ENCODE data around the gene DENND1A.

DENND1A gene

GRCh38 chr9:123724211-123724796, 205.6 kb downstream of the DENND1A start:
- Histone ChIP-seq H3K27me3 (ENCODE audit: insufficient read depth, low read length) (no peaks in the 10 kb centered on the region), H3K9ac (ENCODE audit: low read depth, low read length) (no peak overlapping the region), H3K27ac (ENCODE audit: low read depth, low read length) (no peak overlapping the region), H3K9me3 (ENCODE audit: insufficient read depth, low read depth, low read length) (peaks cover 26% of the 10 kb centered on the region), H3K36me3 (ENCODE audit: insufficient read depth, low read length) (no peaks in the 10 kb centered on the region), H3K4me3 (ENCODE audit: low read length) (no peak overlapping the region), H3K4me1 (ENCODE audit: insufficient read depth, low read length) (0 out of 2 replicates have a peak, but pooled peaks cover 4% of the 10 kb centered on the region)
- WGBS: 86% methylated on average over 2 of the region's 2 CpGs

GRCh38 chr9:123723135-123723875, 206.6 kb downstream of the DENND1A start:
- Histone ChIP-seq H3K4me3 (ENCODE audit: low read length) (no peak overlapping the region), H3K36me3 (ENCODE audit: insufficient read depth, low read length) (no peaks in the 10 kb centered on the region), H3K9ac (ENCODE audit: low read depth, low read length) (no peak overlapping the region), H3K4me1 (ENCODE audit: insufficient read depth, low read length) (0 out of 2 replicates have a peak, but pooled peaks cover 4% of the 10 kb centered on the region), H3K27me3 (ENCODE audit: insufficient read depth, low read length) (no peaks in the 10 kb centered on the region), H3K27ac (ENCODE audit: low read depth, low read length) (no peak overlapping the region), H3K9me3 (ENCODE audit: insufficient read depth, low read depth, low read length) (peaks cover 26% of the 10 kb centered on the region)
- 91% methylated on average over 4 of the region's 4 CpGs for WGBS

- H3K9me3 ChIP-seq (ENCODE audit: insufficient read depth, low read depth, low read length): peaks cover 26% of the 10 kb centered on the region
- H3K36me3 ChIP-seq (ENCODE audit: insufficient read depth, low read length): no peaks in the 10 kb centered on the region
- 95% methylated on average over 4 of the region's 4 CpGs for WGBS
- no peaks in the 10 kb centered on the region for H3K27me3 ChIP-seq (ENCODE audit: insufficient read depth, low read length)
- no peak overlapping the region for H3K9ac ChIP-seq (ENCODE audit: low read depth, low read length)
- 0 out of 2 replicates have a peak, but pooled peaks cover 4% of the 10 kb centered on the region for H3K4me1 ChIP-seq (ENCODE audit: insufficient read depth, low read length)
- H3K27ac ChIP-seq (ENCODE audit: low read depth, low read length): no peak overlapping the region
- H3K4me3 ChIP-seq (ENCODE audit: low read length): no peak overlapping the region
Observed at GRCh38 chr9:123722378-123722777, 207.5 kb downstream of the DENND1A start.

GRCh38 chr9:123718188-123718587, 211.7 kb downstream of the DENND1A start:
- Histone ChIP-seq H3K27me3 (ENCODE audit: insufficient read depth, low read length) (no peaks in the 10 kb centered on the region), H3K27ac (ENCODE audit: low read depth, low read length) (no peak overlapping the region), H3K4me1 (ENCODE audit: insufficient read depth, low read length) (no peaks in the 10 kb centered on the region), H3K9me3 (ENCODE audit: insufficient read depth, low read depth, low read length) (peaks cover 16% of the 10 kb centered on the region), H3K4me3 (ENCODE audit: low read length) (no peak overlapping the region), H3K36me3 (ENCODE audit: insufficient read depth, low read length) (no peaks in the 10 kb centered on the region), H3K9ac (ENCODE audit: low read depth, low read length) (no peak overlapping the region)
- 95% methylated on average over 1 of the region's 1 CpG for WGBS

- H3K9me3 ChIP-seq (ENCODE audit: insufficient read depth, low read depth, low read length): peaks cover 10% of the 10 kb centered on the region
- H3K4me3 ChIP-seq (ENCODE audit: low read length): no peak overlapping the region
- no peaks in the 10 kb centered on the region for H3K36me3 ChIP-seq (ENCODE audit: insufficient read depth, low read length)
- H3K4me1 ChIP-seq (ENCODE audit: insufficient read depth, low read length): no peaks in the 10 kb centered on the region
- no peak overlapping the region for H3K27ac ChIP-seq (ENCODE audit: low read depth, low read length)
- no peaks in the 10 kb centered on the region for H3K27me3 ChIP-seq (ENCODE audit: insufficient read depth, low read length)
- H3K9ac ChIP-seq (ENCODE audit: low read depth, low read length): no peak overlapping the region
Observed at GRCh38 chr9:123717581-123718175, 212.2 kb downstream of the DENND1A start.

DNA sequence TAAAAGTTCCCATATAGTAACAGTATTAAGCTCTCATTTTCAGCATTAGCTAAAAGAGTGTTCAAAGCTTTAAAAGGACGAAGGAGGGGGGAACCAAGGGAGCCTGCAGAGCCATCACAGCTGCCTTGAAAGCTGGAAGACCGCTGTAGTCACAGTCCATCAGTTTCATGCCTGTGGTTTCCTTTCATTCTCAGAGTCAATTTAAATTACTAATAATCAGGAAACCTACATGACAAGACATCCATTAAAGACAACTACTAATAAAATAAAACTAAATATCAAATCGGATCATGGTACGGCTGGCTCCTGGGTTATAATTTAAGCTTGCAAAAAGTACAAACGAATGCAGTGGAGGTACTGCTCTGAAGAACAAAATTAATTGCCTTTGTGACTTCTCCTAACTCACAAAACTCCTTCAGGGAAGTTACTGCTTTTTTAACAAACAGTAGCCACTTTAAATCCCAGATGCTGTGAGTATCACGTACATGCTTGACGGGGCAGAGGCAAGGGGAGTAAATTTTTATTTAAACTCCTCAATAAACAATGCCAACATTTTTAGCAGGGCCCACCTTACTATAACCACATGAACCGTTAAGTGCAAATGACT, 213.5 kb downstream of the DENND1A start:
- WGBS: 95% methylated on average over 7 of the region's 8 CpGs
- H3K9me3 ChIP-seq (ENCODE audit: insufficient read depth, low read depth, low read length): 0 out of 2 replicates have a peak, but pooled peaks cover 2% of the 10 kb centered on the region

DNA sequence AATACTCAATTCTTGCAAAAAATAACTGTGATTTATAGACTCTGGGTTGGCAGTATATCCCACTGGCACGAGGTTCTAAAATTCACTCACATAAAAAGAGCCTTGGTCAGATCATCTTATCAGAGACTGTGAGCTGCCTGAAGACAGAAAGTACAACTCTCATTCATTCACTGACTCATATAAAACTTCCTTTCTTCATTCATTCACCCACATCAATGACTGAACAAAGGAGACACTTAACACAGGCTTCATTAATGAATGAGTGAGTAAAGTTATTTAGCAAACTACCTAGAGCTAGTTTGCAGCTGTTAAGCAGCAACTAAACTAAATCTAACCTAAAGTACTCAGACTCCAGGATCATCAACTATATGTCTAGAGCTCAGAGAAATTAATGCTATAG, 214.7 kb downstream of the DENND1A start:
- Histone ChIP-seq H3K4me1 (ENCODE audit: insufficient read depth, low read length) (no peaks in the 10 kb centered on the region), H3K4me3 (ENCODE audit: low read length) (no peak overlapping the region), H3K27ac (ENCODE audit: low read depth, low read length) (no peak overlapping the region), H3K27me3 (ENCODE audit: insufficient read depth, low read length) (no peaks in the 10 kb centered on the region), H3K9me3 (ENCODE audit: insufficient read depth, low read depth, low read length) (no peaks in the 10 kb centered on the region), H3K9ac (ENCODE audit: low read depth, low read length) (no peak overlapping the region), H3K36me3 (ENCODE audit: insufficient read depth, low read length) (no peaks in the 10 kb centered on the region)
- 91% methylated on average over 1 of the region's 1 CpG for WGBS

More for the DNA sequence above, 213.5 kb downstream of the DENND1A start:
- Histone ChIP-seq H3K4me3 (ENCODE audit: low read length) (no peak overlapping the region), H3K27me3 (ENCODE audit: insufficient read depth, low read length) (no peaks in the 10 kb centered on the region), H3K36me3 (ENCODE audit: insufficient read depth, low read length) (no peaks in the 10 kb centered on the region), H3K27ac (ENCODE audit: low read depth, low read length) (no peak overlapping the region), H3K4me1 (ENCODE audit: insufficient read depth, low read length) (no peaks in the 10 kb centered on the region), H3K9ac (ENCODE audit: low read depth, low read length) (no peak overlapping the region)

- 95% methylated on average over 1 of the region's 2 CpGs for WGBS
- H3K9ac ChIP-seq (ENCODE audit: low read depth, low read length): no peak overlapping the region
- H3K9me3 ChIP-seq (ENCODE audit: insufficient read depth, low read depth, low read length): no peaks in the 10 kb centered on the region
- H3K27me3 ChIP-seq (ENCODE audit: insufficient read depth, low read length): no peaks in the 10 kb centered on the region
- no peak overlapping the region for H3K27ac ChIP-seq (ENCODE audit: low read depth, low read length)
- H3K4me1 ChIP-seq (ENCODE audit: insufficient read depth, low read length): no peaks in the 10 kb centered on the region
- H3K36me3 ChIP-seq (ENCODE audit: insufficient read depth, low read length): no peaks in the 10 kb centered on the region
- no peak overlapping the region for H3K4me3 ChIP-seq (ENCODE audit: low read length)
Observed at GRCh38 chr9:123713282-123713681, 216.6 kb downstream of the DENND1A start.

DNA sequence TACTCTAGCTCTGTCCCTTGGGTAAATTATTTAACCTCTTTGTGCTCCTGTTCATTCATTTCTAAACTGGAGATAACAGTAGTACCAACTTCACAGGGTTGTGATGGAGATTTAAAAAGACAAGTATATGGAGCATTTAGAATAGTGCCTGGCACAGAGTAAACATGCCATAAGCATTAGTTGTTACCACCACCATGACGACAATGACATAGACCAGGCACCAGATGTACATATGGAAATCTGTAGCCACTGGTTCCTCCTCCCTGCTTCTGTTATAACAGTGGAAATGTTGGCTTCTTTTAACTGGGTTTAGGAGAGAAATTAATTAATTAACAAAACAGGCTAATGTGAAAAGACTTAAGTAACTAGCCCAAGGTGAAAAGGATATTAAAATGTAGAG, 217.5 kb downstream of the DENND1A start:
- no peaks in the 10 kb centered on the region for H3K27me3 ChIP-seq (ENCODE audit: insufficient read depth, low read length)
- H3K36me3 ChIP-seq (ENCODE audit: insufficient read depth, low read length): no peaks in the 10 kb centered on the region
- H3K9ac ChIP-seq (ENCODE audit: low read depth, low read length): no peak overlapping the region
- 95% methylated on average over 1 of the region's 1 CpG for WGBS
- no peak overlapping the region for H3K4me3 ChIP-seq (ENCODE audit: low read length)
- no peaks in the 10 kb centered on the region for H3K4me1 ChIP-seq (ENCODE audit: insufficient read depth, low read length)
- H3K9me3 ChIP-seq (ENCODE audit: insufficient read depth, low read depth, low read length): no peaks in the 10 kb centered on the region
- H3K27ac ChIP-seq (ENCODE audit: low read depth, low read length): no peak overlapping the region

DNA sequence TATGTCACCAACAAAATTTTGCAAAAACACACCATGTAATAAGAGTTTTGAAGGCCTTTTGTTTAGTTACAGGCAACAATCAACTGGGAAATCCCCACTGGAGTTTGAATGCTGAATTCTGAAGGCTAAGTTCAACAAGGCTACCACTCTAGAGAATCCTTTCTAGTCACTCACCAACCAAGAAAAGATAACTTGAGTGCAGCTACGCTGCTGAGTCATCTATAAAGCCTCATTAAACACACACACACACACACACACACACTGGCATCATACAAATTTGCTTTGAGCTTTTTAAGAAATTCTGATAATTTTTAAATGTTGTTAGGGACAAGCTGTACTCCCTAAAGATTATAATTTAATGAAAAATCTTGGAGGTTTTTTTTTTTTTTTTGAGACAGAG, 219.6 kb downstream of the DENND1A start:
- WGBS: 100% methylated on average over 1 of the region's 1 CpG
- Histone ChIP-seq H3K36me3 (ENCODE audit: insufficient read depth, low read length) (no peaks in the 10 kb centered on the region), H3K9me3 (ENCODE audit: insufficient read depth, low read depth, low read length) (no peaks in the 10 kb centered on the region), H3K4me3 (ENCODE audit: low read length) (no peak overlapping the region), H3K9ac (ENCODE audit: low read depth, low read length) (no peak overlapping the region), H3K27ac (ENCODE audit: low read depth, low read length) (no peak overlapping the region), H3K4me1 (ENCODE audit: insufficient read depth, low read length) (no peaks in the 10 kb centered on the region), H3K27me3 (ENCODE audit: insufficient read depth, low read length) (no peaks in the 10 kb centered on the region)

DNA sequence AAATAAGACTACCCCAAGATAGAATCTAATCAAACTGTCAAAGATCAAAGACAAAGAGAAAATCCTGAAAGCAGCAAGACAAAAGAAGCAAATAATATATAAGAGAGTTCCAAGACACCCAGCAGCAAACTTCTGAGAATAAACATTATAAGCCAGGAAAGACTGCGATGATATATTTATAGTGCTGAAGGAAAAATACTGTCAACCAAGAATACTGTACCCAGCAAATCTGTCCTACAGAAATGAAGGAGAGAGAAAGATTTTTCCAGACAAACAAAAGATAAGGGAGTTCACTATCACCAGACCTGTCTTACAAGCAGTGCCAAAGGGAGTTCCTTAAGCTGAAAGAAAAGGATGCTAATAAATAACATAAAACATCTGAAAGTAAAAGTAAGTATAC, 227.4 kb downstream of the DENND1A start:
- H3K36me3 ChIP-seq (ENCODE audit: insufficient read depth, low read length): no peaks in the 10 kb centered on the region
- no CpG with 5 or more reads among the region's 1 CpG for WGBS
- H3K4me3 ChIP-seq (ENCODE audit: low read length): no peak overlapping the region
- no peak overlapping the region for H3K27ac ChIP-seq (ENCODE audit: low read depth, low read length)
- H3K9me3 ChIP-seq (ENCODE audit: insufficient read depth, low read depth, low read length): peaks cover 12% of the 10 kb centered on the region; the same call in 1 of the 2 replicates
- H3K9ac ChIP-seq (ENCODE audit: low read depth, low read length): no peak overlapping the region
- no peaks in the 10 kb centered on the region for H3K27me3 ChIP-seq (ENCODE audit: insufficient read depth, low read length)
- H3K4me1 ChIP-seq (ENCODE audit: insufficient read depth, low read length): no peaks in the 10 kb centered on the region
